Daoy (cell line): ENCODE results near the gene CYP2U1. TPM values are rescaled to one million over a fixed set of nuclear protein-coding genes. Genes with fewer than 3 reads are reported as not detected.
"Not testable (repeated sequence)": the region's sequence is repeated elsewhere in the genome, so short reads cannot be mapped to it uniquely, and the experiment has no call there.

ENCODE experiments used
- DNase-seq: peaks from one replicate; pipeline ENCODE4 v3.0.0-alpha.2; 2015; ENCODE audit warnings: low read depth
- total RNA-seq: library from RNA; depleted of rRNA; stranded (reverse); fragments of >200 nt; shearing (Covaris generic); gene quantifications from 2 replicates; pipeline ENCODE4 v1.2.3, GENCODE V29; 2014

The CYP2U1 gene
- total RNA-seq, 1 experiment from 2014 or later, result 2.1 TPM

DNA sequence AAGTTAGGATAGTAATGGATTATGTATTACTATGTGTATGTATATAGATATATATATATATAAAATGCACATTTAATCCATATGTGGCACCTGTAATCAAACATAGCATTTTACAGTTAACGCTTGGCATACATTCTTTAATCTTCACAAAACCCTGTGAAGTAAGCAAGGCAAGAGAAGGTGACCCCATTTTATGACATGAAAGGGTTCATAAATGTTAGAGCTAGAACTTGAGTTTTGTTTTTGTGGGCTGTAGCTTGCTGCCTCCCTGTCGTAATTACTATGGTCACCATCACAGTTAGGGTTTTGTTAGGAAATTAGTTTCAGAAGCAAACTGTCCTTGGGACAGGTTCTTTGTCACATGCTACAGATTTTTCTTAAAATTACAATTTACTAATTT, 13.8 kb upstream of the CYP2U1 start:
- DNase-seq, result no peak

GRCh38 chr4:107922486-107923473, 8.6 kb upstream of the CYP2U1 start:
- no peak for DNase-seq

- not testable (repeated sequence) for DNase-seq
Observed at GRCh38 chr4:107925713-107926112, 5.6 kb upstream of the CYP2U1 start.

GRCh38 chr4:107926875-107927274, 4.5 kb upstream of the CYP2U1 start:
- not testable (repeated sequence) for DNase-seq

DNA sequence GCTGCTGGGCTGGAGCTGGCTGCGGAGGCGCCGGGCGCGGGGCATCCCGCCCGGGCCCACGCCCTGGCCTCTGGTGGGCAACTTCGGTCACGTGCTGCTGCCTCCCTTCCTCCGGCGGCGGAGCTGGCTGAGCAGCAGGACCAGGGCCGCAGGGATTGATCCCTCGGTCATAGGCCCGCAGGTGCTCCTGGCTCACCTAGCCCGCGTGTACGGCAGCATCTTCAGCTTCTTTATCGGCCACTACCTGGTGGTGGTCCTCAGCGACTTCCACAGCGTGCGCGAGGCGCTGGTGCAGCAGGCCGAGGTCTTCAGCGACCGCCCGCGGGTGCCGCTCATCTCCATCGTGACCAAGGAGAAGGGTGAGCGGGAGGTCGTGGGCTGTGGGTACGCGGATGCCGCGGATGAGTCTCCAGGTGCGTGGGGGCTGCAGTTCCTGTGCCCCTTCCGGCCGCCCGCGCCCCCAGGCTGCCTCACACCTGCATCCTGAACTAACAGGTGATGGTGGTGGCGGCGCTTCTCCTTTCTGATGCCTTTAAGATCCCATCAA, 499 bp downstream of the CYP2U1 start:
- DNase-seq, result peak; percentile 1

- DNase-seq, result no peak
Observed at GRCh38 chr4:107935246-107935645, 3.9 kb downstream of the CYP2U1 start.

GRCh38 chr4:107937040-107937439, 5.7 kb downstream of the CYP2U1 start:
- no peak for DNase-seq

DNA sequence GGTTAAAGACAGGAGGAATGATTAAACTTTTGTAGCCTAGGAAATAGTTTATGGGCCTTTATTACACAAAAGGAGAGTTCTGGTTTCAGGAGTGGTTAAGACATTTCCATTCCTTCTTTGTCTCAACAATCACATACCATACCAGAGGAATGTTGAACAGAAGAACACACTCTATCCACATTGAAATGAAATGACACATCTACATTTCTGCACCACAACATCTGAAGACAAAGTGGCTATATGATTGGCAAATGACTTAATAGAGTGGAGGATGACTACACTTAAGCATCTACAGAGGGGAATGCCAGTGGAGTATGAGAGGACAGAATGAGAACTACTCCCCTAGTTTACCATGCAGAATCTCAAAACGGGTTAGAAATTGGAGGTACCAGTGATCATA, 8.0 kb downstream of the CYP2U1 start:
- DNase-seq, result no peak

GRCh38 chr4:107945809-107946208, 14.5 kb downstream of the CYP2U1 start:
- no peak for DNase-seq

- no peak for DNase-seq
Observed at GRCh38 chr4:107950746-107951540, 19.6 kb downstream of the CYP2U1 start.

- DNase-seq, result no peak
Observed at GRCh38 chr4:107951551-107951950, 20.2 kb downstream of the CYP2U1 start.

DNA sequence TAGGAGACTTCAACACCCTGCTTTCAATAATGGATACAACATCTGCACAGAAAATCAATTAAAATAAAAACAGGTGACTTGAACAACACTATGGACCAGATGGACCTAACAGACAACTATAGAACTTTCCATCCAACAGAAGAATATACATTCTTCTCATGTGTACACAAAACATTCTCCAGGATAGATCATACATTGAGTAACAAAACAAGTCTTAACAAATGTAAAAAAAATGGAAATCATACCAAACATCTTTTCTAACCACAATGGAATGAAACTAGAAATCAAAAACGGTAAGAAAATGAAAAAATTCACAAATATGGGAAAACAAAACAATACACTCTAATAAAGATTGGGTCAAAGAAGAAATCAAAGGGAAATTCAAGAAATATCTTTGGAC, 24.7 kb downstream of the CYP2U1 start:
- no peak for DNase-seq

DNA sequence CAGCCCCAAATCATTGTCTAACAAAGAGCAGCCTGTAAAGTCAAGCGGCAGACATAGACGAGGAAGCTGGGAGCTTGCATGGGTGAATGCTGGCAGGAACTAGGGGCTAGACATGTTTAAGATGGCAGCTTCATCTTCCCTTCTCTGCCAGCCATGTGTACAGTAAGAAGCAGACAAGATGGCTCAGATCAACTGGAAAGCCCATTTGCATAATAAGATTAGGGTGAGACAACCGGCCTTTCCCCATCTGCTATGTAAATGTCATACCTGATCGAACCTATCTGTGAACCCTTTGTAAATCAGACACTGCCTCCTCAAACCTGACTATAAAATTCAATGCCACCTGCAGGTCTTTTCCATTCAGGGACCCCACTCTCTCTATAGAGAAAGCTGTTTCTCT, 35.6 kb downstream of the CYP2U1 start:
- no peak for DNase-seq

DNA sequence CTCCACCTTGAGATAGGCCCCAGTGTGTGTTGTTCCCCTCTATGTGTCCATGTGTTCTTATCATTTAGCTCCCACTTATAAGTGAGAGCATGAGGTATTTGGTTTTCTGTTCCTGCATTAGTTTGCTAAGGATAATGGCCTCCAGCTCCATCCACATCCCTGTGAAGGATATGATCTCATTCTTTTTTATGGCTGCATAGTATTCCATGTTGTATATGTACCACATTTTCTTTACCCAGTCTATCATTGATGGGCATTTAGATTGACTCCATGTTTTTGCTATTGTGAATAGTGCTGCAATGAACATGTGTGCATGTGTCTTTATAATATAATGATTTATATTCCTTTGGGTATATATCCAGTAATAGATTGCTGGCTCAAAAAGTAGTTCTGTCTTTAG, 36.2 kb downstream of the CYP2U1 start:
- DNase-seq, result not testable (repeated sequence)

DNA sequence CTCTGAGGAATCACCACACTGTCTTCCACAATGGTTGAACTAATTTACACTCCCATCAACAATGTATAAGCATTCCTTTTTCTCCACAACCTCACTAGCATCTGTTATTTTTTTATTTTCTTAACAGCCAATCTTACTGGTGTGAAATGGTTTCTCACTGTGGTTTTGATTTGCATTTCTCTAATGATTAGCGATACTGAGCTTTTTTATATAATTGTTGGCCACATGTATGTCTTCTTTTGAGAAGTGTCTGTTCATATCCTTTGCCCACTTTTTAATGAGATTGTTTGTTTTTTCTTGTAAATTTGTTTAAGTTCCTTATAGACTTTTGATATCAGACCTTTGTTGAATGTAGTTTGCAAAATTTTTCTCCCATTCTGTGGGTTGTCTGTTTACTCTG, 36.6 kb downstream of the CYP2U1 start:
- not testable (repeated sequence) for DNase-seq

GRCh38 chr4:107970063-107970798, 38.9 kb downstream of the CYP2U1 start:
- no peak for DNase-seq

- DNase-seq, result no peak
Observed at GRCh38 chr4:107972605-107973004, 41.3 kb downstream of the CYP2U1 start.

DNA sequence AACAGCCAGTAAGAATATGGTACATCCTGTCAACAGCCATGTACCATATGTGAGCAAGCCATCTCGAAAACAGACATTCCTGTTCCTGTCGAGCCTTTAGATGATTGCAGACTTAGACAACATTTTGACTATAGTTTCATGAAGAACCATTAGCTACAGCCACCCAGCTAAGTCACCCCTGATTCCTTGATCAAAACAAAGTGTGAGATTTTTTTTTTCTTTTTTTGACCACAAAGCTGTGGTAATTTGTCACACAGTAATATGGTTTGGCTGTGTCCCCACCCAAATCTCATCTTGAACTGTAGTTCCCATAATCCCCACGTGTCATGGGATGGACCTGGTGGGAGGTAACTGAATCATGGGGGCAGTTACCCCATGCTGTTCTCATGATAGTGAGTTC, 43.2 kb downstream of the CYP2U1 start:
- DNase-seq, result no peak

GRCh38 chr4:107977482-107977881, 46.1 kb downstream of the CYP2U1 start:
- no peak for DNase-seq

DNA sequence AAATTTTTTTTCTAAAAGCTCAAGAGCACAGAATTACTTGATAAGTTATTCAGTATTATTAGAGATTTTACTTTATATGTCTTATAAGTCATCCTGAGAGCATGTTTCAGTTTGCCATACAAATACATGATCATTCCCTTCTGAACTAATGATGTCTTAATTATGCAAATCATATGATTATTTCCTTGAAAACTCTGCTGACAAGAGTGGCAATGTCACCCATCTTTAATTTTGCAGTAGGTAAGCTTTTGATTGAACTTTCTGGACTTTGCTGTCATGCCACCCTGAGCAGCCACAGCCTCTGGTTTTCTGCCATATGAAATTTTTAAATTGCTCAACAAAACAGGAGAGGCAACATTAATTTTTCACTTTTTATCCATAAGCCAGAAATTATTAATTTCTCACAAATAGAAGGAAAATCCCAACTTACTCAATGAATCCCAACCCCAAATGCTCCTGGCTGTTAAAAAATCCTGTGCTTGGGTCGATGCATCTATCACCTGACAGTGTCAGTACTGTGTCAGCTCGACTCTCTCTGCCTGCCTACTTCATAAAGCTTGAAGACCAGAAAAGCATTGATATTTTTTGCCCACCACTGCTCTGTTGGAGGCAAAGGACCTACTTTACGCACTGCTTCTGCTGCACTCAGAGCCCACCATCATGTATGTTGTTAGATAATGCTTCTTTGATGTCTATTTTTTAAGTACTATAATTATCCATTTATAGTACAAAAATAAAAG, 46.8 kb downstream of the CYP2U1 start:
- no peak for DNase-seq
